Measurements from ENCODE around the gene CDK14. TPM values are rescaled to one million over a fixed set of nuclear protein-coding genes. Genes with fewer than 3 reads are reported as not detected.

The CDK14 gene
- total and polyA plus RNA-seq, 10 of the 15 experiments (the other 5 are each of a cell fraction or from before 2014, with no cell fraction given) = 6.5 to 61.3 (median 24.2) TPM

GRCh38 chr7:90816511-90817142 lies 220.5 kb downstream of the CDK14 start:
- Histone ChIP-seq H3K79me2 (ENCODE audit: control insufficient read depth, insufficient read depth, low read length) (no peaks in the 10 kb centered on the region), H3K36me3 (ENCODE audit: control insufficient read depth in 2 of 2, insufficient read depth in 2 of 2, low read length in 1 of 2) (no peaks in the 10 kb centered on the region), H3K4me2 (ENCODE audit: control insufficient read depth, insufficient read depth) (peak overlapping the region; percentile 31), H2AFZ (ENCODE audit: control insufficient read depth, low read depth, low read length) (peak overlapping the region; percentile 76), H3K4me3 (no peak overlapping the region), H4K20me1 (ENCODE audit: control insufficient read depth, insufficient read depth) (no peaks in the 10 kb centered on the region), H3K27ac (ENCODE audit: control insufficient read depth, insufficient read depth) (peak overlapping the region; percentile 52), H3K9ac (ENCODE audit: control insufficient read depth, insufficient read depth, low read length) (no peak overlapping the region), H3K27me3 (replicated peaks in 1 of 2; ENCODE audit: control insufficient read depth in 2 of 2, insufficient read depth in 2 of 2, low read length in 1 of 2) (no peaks in the 10 kb centered on the region), H3K9me3 (replicated peaks; ENCODE audit: control insufficient read depth, insufficient read depth, low read length) (no peaks in the 10 kb centered on the region; the same call in 1 of the 3 replicates), H3K4me1 (ENCODE audit: control insufficient read depth, insufficient read depth, low read length) (0 out of 2 replicates have a peak, but pooled peaks cover 4% of the 10 kb centered on the region)
- FAIRE-seq (peak; percentile 86), DNase-seq (ENCODE audit: low read depth, low spot score) (peak; percentile 85), ATAC-seq (peak; percentile 99)
- SMC1A ChIA-PET (ENCODE audit: uncharacterized antibody, unreplicated experiment) = interaction anchor here (0.9 to 4.2 kb wide), 15 partner anchors 9 to 143 kb away, joined by 3 to 20 read pairs (median 5); no protein-coding TSS in a partner anchor
- CTCF ChIA-PET = interaction anchor here (1.0 to 2.0 kb wide), 6 partner anchors 9 to 115 kb away, joined by 3 to 13 read pairs (median 4); no protein-coding TSS in a partner anchor
- RAD21 ChIA-PET (ENCODE audit: unreplicated experiment) = interaction anchor here (0.8 to 2.6 kb wide), 6 partner anchors 36 to 115 kb away, joined by 3 to 16 read pairs (median 4); no protein-coding TSS in a partner anchor
- intact Hi-C loops (cut with micrococcal nuclease; ENCODE audit: unreplicated experiment) (loop anchor here (2.0 to 5.0 kb wide), 2 partner anchors 89 to 108 kb away; no protein-coding TSS in a partner anchor), in situ Hi-C loops (cut with MboI) (no loop called here)
- POLR2A ChIA-PET = interaction anchor here (1.0 kb wide), 1 partner anchor 9 kb away, joined by 3 read pairs; no protein-coding TSS in a partner anchor
- BruUV-seq (replicated peaks) = no TSS peak
- 3% methylated on average over 6 of the region's 6 CpGs for WGBS (ENCODE audit: insufficient coverage, insufficient replicate concordance, low lambda C conversion rate, missing lambda C conversion rate)
- TF ChIP-seq MTA3 (IDR thresholded peaks at IDR 0.05; ENCODE audit: borderline replicate concordance, low read length) (peak; percentile 78), SREBF2 (IDR thresholded peaks at IDR 0.05; ENCODE audit: low read length) (no peak), SP1 (IDR thresholded peaks at IDR 0.05; ENCODE audit: low read depth, low read length) (peak; percentile 32), RB1 (IDR thresholded peaks at IDR 0.05; ENCODE audit: borderline replicate concordance) (no peak), IRF4 (IDR thresholded peaks at IDR 0.05; ENCODE audit: low read depth, low read length) (peak; percentile 90), GABPA (IDR thresholded peaks at IDR 0.05; ENCODE audit: low read depth) (peak; percentile 41; the same call in 1 of the 2 replicates), E2F8 (IDR thresholded peaks at IDR 0.05; ENCODE audit: low read depth, partially characterized antibody) (no peak), SMC3 (IDR thresholded peaks at IDR 0.05; ENCODE audit: borderline replicate concordance, low read length) (peak; percentile 14; the same call in 1 of the 2 replicates), POLR2A (IDR thresholded peaks at IDR 0.05; ENCODE audit: low read depth, low read length) (no peak), CBX3 (IDR thresholded peaks at IDR 0.05; ENCODE audit: borderline replicate concordance, low read depth) (no peak), NFYB (IDR thresholded peaks at IDR 0.05; ENCODE audit: insufficient read depth, low read depth, low read length) (no peak), POU2F2 (IDR thresholded peaks at IDR 0.05; ENCODE audit: borderline replicate concordance, low read depth, low read length) (no peak), ZSCAN29 (IDR thresholded peaks at IDR 0.05) (no peak), BCL3 (IDR thresholded peaks at IDR 0.05; ENCODE audit: borderline replicate concordance, insufficient read depth, low read depth, low read length, poor library complexity, severe bottlenecking) (no peak), ZNF24 (IDR thresholded peaks at IDR 0.05) (peak; percentile 76; the same call in 1 of the 2 replicates), ZNF592 (IDR thresholded peaks at IDR 0.05) (no peak)

Measured in GM12878 (cell line).